ENCODE data around the gene EMX2. TPM values are rescaled to one million over a fixed set of nuclear protein-coding genes. Genes with fewer than 3 reads are reported as not detected.

Gene EMX2
- total and polyA plus RNA-seq, 2 of the 13 experiments (the other 11 are each of a cell fraction or from before 2014, with no cell fraction given), result not detected

DNA sequence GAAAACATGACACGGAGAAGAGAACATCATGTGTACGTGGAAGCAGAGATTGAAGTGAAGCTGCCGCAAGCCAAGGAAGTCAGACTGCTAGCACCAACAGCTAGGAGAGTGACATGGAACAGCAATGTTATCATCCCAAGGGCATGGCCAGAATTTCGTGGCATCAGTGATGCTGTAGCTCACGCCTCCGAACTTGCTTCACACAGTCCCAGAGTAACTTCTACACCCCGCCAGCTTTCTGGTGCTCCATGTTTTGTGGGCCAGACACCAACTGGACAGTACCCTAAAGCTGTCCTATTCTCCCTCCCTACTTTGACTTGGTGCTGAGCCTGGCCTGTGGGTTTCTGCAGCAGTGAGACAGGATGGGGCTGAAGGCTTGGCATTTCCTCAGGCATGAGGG lies 33.0 kb upstream of the EMX2 start:
- in situ Hi-C loops (cut with HindIII; ENCODE audit: extremely low pct_ligation_motif_present, low pct_unique_long_range_greater_than_20kb), result no loop called here
- no peak overlapping the region for H3K9ac ChIP-seq (ENCODE audit: insufficient read depth, low read depth, low read length)

DNA sequence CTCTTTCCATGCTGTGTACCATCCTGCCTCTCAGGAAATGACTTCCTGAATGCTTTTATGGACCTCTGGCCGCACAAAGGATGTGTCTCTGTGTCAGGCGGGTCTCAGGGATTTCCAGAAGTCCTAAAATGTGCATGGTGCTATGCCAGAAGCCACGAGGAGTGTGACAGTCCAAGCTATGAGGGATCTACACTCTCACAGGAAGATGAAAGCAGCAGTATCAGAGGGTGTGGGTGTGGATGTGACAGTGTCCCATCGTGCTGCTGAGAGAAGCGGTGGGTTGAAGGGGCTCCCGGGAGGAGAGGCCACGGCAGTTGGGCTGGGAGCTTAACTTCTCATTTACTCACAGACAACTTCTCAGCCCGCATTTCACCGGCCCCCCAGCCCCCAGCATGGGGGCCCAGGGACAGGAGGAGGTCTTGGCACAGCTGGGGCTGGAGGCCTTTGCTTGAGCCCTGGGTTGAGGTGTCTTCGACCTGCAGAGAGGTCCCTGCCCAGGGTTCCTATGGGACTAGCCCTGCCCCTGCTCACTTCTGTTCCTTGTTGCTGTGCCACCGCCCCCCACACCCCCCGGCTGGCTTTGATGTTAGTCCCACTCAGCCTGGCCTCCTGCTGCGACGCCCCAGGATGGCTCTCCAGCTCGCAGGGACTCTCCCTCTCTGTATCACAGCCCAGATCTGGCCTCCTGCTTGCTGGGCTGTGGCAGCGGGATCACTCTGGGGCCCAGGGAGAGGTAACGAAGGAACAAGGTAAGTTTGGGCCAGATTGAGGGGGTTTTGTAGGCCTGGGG lies 30.8 kb upstream of the EMX2 start:
- H3K36me3 ChIP-seq (replicated peaks in 1 of 2; ENCODE audit: control insufficient read depth in 1 of 2, insufficient read depth in 2 of 2, low read length in 2 of 2), result no peaks in the 10 kb centered on the region
- no peak overlapping the region for H3K4me2 ChIP-seq (ENCODE audit: low read depth, low read length)
- H3K79me2 ChIP-seq (ENCODE audit: insufficient read depth, low read length), result no peaks in the 10 kb centered on the region
- intact Hi-C loops (cut with micrococcal nuclease; ENCODE audit: unreplicated experiment), result no loop called here
- H3K27me3 ChIP-seq (ENCODE audit: control insufficient read depth in 1 of 2, insufficient read depth in 2 of 2, low read length in 2 of 2), result peaks cover 2 to 18% of the 10 kb centered on the region in 2 experiments; a peak in 3 of 5 replicates
- ChIA-PET CTCF (ENCODE audit: low intra/inter-chr PET ratio, low total read pairs) (no interaction called here), POLR2A (no interaction called here)
- no peaks in the 10 kb centered on the region for H4K20me1 ChIP-seq (ENCODE audit: insufficient read depth, low read length)
- H3K4me3 ChIP-seq (replicated peaks in 1 of 3; ENCODE audit: insufficient read depth in 1 of 3, low read depth in 2 of 3, low read length in 3 of 3), result no peak overlapping the region
- no peak overlapping the region for H2AFZ ChIP-seq (ENCODE audit: low read length)
- no peak overlapping the region for H3K9ac ChIP-seq (ENCODE audit: insufficient read depth, low read depth, low read length)
- in situ Hi-C loops (cut with HindIII; ENCODE audit: extremely low pct_ligation_motif_present, low pct_unique_long_range_greater_than_20kb), result no loop called here
- 53% methylated on average over 10 of the region's 17 CpGs for WGBS (ENCODE audit: low lambda C conversion rate)
- DNase-seq (ENCODE audit: low spot score) (no peak), ATAC-seq (no peak; the same call in 2 of the 3 replicates), FAIRE-seq (no peak)
- H3K27ac ChIP-seq (ENCODE audit: extremely low read length, insufficient read depth, low read length), result no peak overlapping the region
- no peaks in the 10 kb centered on the region for H3K4me1 ChIP-seq (ENCODE audit: insufficient read depth, low read length)
- no TSS peak for BruUV-seq (replicated peaks)
- H3K9me3 ChIP-seq (ENCODE audit: low read length), result no peaks in the 10 kb centered on the region
- TF ChIP-seq EED (CRISPR knock-in tag; IDR thresholded peaks at IDR 0.05) (no peak), DMAP1 (CRISPR knock-in tag; IDR thresholded peaks at IDR 0.05) (no peak), NFATC3 (CRISPR knock-in tag; IDR thresholded peaks at IDR 0.05) (no peak), SP4 (CRISPR knock-in tag; IDR thresholded peaks at IDR 0.05) (no peak), NFE2 (CRISPR knock-in tag; IDR thresholded peaks at IDR 0.05) (no peak), ZNF607 (CRISPR knock-in tag; IDR thresholded peaks at IDR 0.05; ENCODE audit: borderline replicate concordance) (no peak), ZFP62 (CRISPR knock-in tag; IDR thresholded peaks at IDR 0.05) (no peak), YY1 (IDR thresholded peaks at IDR 0.05; ENCODE audit: insufficient read depth, insufficient replicate concordance, low read depth, low read length) (no peak), TMF1 (CRISPR knock-in tag; IDR thresholded peaks at IDR 0.05; ENCODE audit: low read depth) (no peak), CBFB (CRISPR knock-in tag; IDR thresholded peaks at IDR 0.05) (no peak), MLLT10 (CRISPR knock-in tag; IDR thresholded peaks at IDR 0.05) (no peak), FOSL2 (CRISPR knock-in tag; IDR thresholded peaks at IDR 0.05) (no peak), THAP11 (CRISPR knock-in tag; IDR thresholded peaks at IDR 0.05) (no peak), RAD21 (CRISPR knock-in tag; IDR thresholded peaks at IDR 0.05) (no peak), PCBP1 (IDR thresholded peaks at IDR 0.05; ENCODE audit: borderline replicate concordance, low read depth, low read length) (no peak)
- TF ChIP-seq, protein P1, sequence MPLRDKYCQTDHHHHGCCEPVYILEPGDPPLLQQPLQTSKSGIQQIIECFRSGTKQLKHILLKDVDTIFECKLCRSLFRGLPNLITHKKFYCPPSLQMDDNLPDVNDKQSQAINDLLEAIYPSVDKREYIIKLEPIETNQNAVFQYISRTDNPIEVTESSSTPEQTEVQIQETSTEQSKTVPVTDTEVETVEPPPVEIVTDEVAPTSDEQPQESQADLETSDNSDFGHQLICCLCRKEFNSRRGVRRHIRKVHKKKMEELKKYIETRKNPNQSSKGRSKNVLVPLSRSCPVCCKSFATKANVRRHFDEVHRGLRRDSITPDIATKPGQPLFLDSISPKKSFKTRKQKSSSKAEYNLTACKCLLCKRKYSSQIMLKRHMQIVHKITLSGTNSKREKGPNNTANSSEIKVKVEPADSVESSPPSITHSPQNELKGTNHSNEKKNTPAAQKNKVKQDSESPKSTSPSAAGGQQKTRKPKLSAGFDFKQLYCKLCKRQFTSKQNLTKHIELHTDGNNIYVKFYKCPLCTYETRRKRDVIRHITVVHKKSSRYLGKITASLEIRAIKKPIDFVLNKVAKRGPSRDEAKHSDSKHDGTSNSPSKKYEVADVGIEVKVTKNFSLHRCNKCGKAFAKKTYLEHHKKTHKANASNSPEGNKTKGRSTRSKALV (CRISPR knock-in tag; IDR thresholded peaks at IDR 0.05), result no peak

More for the DNA sequence above, 33.0 kb upstream of the EMX2 start:
- POLR2A ChIA-PET, result no interaction called here
- no peak for DNase-seq (ENCODE audit: low spot score)
- Histone ChIP-seq H3K4me2 (ENCODE audit: low read depth, low read length) (no peak overlapping the region), H3K4me1 (ENCODE audit: insufficient read depth, low read length) (no peaks in the 10 kb centered on the region), H3K79me2 (ENCODE audit: insufficient read depth, low read length) (no peaks in the 10 kb centered on the region), H3K4me3 (replicated peaks in 1 of 3; ENCODE audit: insufficient read depth in 1 of 3, low read depth in 2 of 3, low read length in 3 of 3) (no peak overlapping the region), H3K36me3 (replicated peaks in 1 of 2; ENCODE audit: control insufficient read depth in 1 of 2, insufficient read depth in 2 of 2, low read length in 2 of 2) (no peaks in the 10 kb centered on the region), H3K27me3 (ENCODE audit: control insufficient read depth in 1 of 2, insufficient read depth in 2 of 2, low read length in 2 of 2) (peaks cover 3 to 31% of the 10 kb centered on the region in 2 experiments; a peak in 3 of 5 replicates), H3K9me3 (ENCODE audit: low read length) (no peaks in the 10 kb centered on the region), H2AFZ (ENCODE audit: low read length) (no peak overlapping the region), H4K20me1 (ENCODE audit: insufficient read depth, low read length) (no peaks in the 10 kb centered on the region), H3K27ac (ENCODE audit: extremely low read length, insufficient read depth, low read length) (no peak overlapping the region)
- BruUV-seq (replicated peaks), result no TSS peak
- CTCF ChIA-PET (ENCODE audit: low intra/inter-chr PET ratio, low total read pairs), result no interaction called here
- no peak for TF ChIP-seq NR3C1 (CRISPR knock-in tag; IDR thresholded peaks at IDR 0.05)
- TF ChIP-seq, protein P2, sequence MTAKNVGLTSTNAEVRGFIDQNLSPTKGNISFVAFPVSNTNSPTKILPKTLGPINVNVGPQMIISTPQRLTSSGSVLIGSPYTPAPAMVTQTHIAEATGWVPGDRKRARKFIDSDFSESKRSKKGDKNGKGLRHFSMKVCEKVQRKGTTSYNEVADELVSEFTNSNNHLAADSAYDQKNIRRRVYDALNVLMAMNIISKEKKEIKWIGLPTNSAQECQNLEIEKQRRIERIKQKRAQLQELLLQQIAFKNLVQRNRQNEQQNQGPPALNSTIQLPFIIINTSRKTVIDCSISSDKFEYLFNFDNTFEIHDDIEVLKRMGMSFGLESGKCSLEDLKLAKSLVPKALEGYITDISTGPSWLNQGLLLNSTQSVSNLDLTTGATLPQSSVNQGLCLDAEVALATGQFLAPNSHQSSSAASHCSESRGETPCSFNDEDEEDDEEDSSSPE (CRISPR knock-in tag; IDR thresholded peaks at IDR 0.05), result no peak
- no peak for ATAC-seq
- FAIRE-seq, result no peak
- WGBS (ENCODE audit: low lambda C conversion rate), result 28% methylated on average over 7 of the region's 7 CpGs
- intact Hi-C loops (cut with micrococcal nuclease; ENCODE audit: unreplicated experiment), result no loop called here
